Measurements from ENCODE around the gene ARSK.

DNA sequence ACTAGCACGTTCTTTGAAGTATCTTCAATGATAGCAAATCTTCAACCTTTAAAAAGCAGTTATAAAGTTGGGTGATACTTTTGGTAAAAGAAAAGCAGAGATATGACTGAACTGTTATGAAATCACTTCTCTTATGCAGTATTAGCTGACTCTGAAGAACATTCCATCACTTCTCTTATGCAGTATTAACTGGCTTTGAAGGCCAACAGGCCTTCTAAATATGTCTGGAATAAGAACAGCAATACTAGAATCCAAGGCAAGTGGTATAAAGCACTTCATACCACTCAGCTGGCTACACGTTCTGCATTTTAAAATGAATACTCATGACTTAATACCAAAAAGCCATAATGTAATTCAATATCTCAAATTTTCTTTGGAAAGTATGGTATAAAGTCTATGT is 17.4 kb upstream of the ARSK start:
- TF ChIP-seq, protein P1, sequence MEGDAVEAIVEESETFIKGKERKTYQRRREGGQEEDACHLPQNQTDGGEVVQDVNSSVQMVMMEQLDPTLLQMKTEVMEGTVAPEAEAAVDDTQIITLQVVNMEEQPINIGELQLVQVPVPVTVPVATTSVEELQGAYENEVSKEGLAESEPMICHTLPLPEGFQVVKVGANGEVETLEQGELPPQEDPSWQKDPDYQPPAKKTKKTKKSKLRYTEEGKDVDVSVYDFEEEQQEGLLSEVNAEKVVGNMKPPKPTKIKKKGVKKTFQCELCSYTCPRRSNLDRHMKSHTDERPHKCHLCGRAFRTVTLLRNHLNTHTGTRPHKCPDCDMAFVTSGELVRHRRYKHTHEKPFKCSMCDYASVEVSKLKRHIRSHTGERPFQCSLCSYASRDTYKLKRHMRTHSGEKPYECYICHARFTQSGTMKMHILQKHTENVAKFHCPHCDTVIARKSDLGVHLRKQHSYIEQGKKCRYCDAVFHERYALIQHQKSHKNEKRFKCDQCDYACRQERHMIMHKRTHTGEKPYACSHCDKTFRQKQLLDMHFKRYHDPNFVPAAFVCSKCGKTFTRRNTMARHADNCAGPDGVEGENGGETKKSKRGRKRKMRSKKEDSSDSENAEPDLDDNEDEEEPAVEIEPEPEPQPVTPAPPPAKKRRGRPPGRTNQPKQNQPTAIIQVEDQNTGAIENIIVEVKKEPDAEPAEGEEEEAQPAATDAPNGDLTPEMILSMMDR (conservative IDR thresholded peaks at IDR 0.05; ENCODE audit: low read depth, low read length) = no peak
- TF ChIP-seq POLR2A (IDR thresholded peaks at IDR 0.05; ENCODE audit: low read depth, low read length) (no peak), CEBPB (IDR thresholded peaks at IDR 0.05; ENCODE audit: low read depth, low read length) (no peak), RCOR1 (IDR thresholded peaks at IDR 0.05; ENCODE audit: insufficient replicate concordance, low read length) (no peak), RAD21 (IDR thresholded peaks at IDR 0.05; ENCODE audit: low read length) (no peak), RFX5 (IDR thresholded peaks at IDR 0.05; ENCODE audit: low read depth, low read length) (no peak), MAFK (IDR thresholded peaks at IDR 0.05; ENCODE audit: low read depth, low read length) (no peak), BHLHE40 (IDR thresholded peaks at IDR 0.05; ENCODE audit: low read depth, low read length) (no peak), FOS (IDR thresholded peaks at IDR 0.05; ENCODE audit: low read depth, low read length) (no peak)
- TF ChIP-seq, protein P2, sequence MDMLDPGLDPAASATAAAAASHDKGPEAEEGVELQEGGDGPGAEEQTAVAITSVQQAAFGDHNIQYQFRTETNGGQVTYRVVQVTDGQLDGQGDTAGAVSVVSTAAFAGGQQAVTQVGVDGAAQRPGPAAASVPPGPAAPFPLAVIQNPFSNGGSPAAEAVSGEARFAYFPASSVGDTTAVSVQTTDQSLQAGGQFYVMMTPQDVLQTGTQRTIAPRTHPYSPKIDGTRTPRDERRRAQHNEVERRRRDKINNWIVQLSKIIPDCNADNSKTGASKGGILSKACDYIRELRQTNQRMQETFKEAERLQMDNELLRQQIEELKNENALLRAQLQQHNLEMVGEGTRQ (IDR thresholded peaks at IDR 0.05; ENCODE audit: low read depth, low read length) = no peak
